K562 (cell line): ENCODE measurements around the gene RSPH6A. TPM values are rescaled to one million over a fixed set of nuclear protein-coding genes. Genes with fewer than 3 reads are reported as not detected.

Source experiments
- CSDE1 ChIP-seq, 2 experiments: fragments of 450-650 bp; IDR thresholded peaks; 2 replicates each; pipeline ENCODE4 v1.6.1; 2016; ENCODE audit warnings: mild to moderate bottlenecking in 1 of 2
- DMBX1 ChIP-seq: fragments of 250-450 bp; sonication (Bioruptor Pico); IDR thresholded peaks from 2 replicates; pipeline ENCODE4 v1.8.0; 2022; ENCODE audit warnings: inconsistent platforms, mild to moderate bottlenecking, moderate library complexity, borderline replicate concordance
- EP400 ChIP-seq: fragments of 450-650 bp; IDR thresholded peaks from 2 replicates; pipeline ENCODE4 v1.6.1; 2017; ENCODE audit warnings: antibody characterized with exemption, mild to moderate bottlenecking, moderate library complexity
- HDGF ChIP-seq: fragments of 450-650 bp; IDR thresholded peaks from 2 replicates; pipeline ENCODE4 v1.6.1; 2016
- IRF1 ChIP-seq: sonication (generic); formaldehyde crosslinking; IDR thresholded peaks from 2 replicates; pipeline ENCODE4 v1.8.0; 2022; ENCODE audit warnings: missing genetic modification reagents, mild to moderate bottlenecking, borderline replicate concordance
- KAT2B ChIP-seq: IDR thresholded peaks from one replicate; pipeline ENCODE4 v1.6.1; 2012; ENCODE audit warnings: low read depth, mild to moderate bottlenecking, control low read depth, inconsistent platforms, low read length, moderate library complexity
- MEF2A ChIP-seq: IDR thresholded peaks from 2 replicates; pipeline ENCODE4 v1.6.1; 2011; ENCODE audit warnings: low read depth, mild to moderate bottlenecking, low read length, moderate library complexity; ENCODE audit not compliant: control insufficient read depth
- NCOA6 ChIP-seq: fragments of 450-650 bp; IDR thresholded peaks from 2 replicates; pipeline ENCODE4 v1.6.1; 2017; ENCODE audit warnings: mild to moderate bottlenecking
- PATZ1 ChIP-seq: fragments of 250-450 bp; sonication (Bioruptor Pico); IDR thresholded peaks from 2 replicates; pipeline ENCODE4 v1.5.0; 2020; ENCODE audit warnings: mild to moderate bottlenecking, borderline replicate concordance
- SAP30 ChIP-seq: fragments of 200-600 bp; sonication (generic); IDR thresholded peaks from 2 replicates; pipeline ENCODE4 v1.6.1; 2012; ENCODE audit warnings: borderline replicate concordance, low read depth, mild to moderate bottlenecking, moderate library complexity, low read length, control low read depth, inconsistent platforms; ENCODE audit not compliant: insufficient read depth, poor library complexity, severe bottlenecking
- SMAD4 ChIP-seq: fragments of 250-450 bp; sonication (Bioruptor Pico); conservative IDR thresholded peaks from 2 replicates; pipeline ENCODE4 v1.8.0; 2021; ENCODE audit warnings: inconsistent platforms, mild to moderate bottlenecking, moderate library complexity
- TCFL5 ChIP-seq: fragments of 250-450 bp; sonication (Bioruptor Pico); conservative IDR thresholded peaks from 2 replicates; pipeline ENCODE4 v1.6.1; 2021; ENCODE audit warnings: mild to moderate bottlenecking, moderate library complexity, matching md5 sums
- TFAM ChIP-seq: fragments of 250-450 bp; sonication (Bioruptor Pico); conservative IDR thresholded peaks from 2 replicates; pipeline ENCODE4 v1.5.0; 2021; ENCODE audit warnings: mild to moderate bottlenecking, moderate library complexity
- USF1 ChIP-seq: sonication (generic); formaldehyde crosslinking; IDR thresholded peaks from 2 replicates; pipeline ENCODE4 v1.9.0; 2022; ENCODE audit warnings: mild to moderate bottlenecking, missing genetic modification reagents
- ZNF197 ChIP-seq: fragments of 200-800 bp; sonication (Bioruptor generic); IDR thresholded peaks from 2 replicates; pipeline ENCODE4 v1.6.1; 2016; ENCODE audit warnings: low read depth, missing genetic modification characterization, missing compliant biosample characterization
- ZNF239 ChIP-seq: fragments of 250-450 bp; sonication (Bioruptor Pico); IDR thresholded peaks from 2 replicates; pipeline ENCODE4 v1.4.0; 2020; ENCODE audit warnings: mild to moderate bottlenecking
- ZNF780A ChIP-seq: fragments of 250-450 bp; sonication (Bioruptor Pico); IDR thresholded peaks from 2 replicates; pipeline ENCODE4 v1.5.0; 2021; ENCODE audit warnings: mild to moderate bottlenecking
- polyA plus RNA-seq, 8 experiments: library from polyadenylated mRNA; depleted of rRNA in 4 of 8; stranded (reverse) in 5 of 8; unstranded in 3 of 8; fragments of >200 nt; fragmentation: Nextera tagmentation in 2 of 8; fragmentation: Illumina TruSeq in 1 of 8; extraction: Ambion mirVana in 2 of 8; extraction: Trizol in 1 of 8; gene quantifications; 2 replicates each; pipeline versions ENCODE4 v1.2.1 to v1.2.3, GENCODE V29; 2011 to 2014; ENCODE audit warnings: inconsistent platforms in 1 of 8, missing spikeins in 1 of 8
- total RNA-seq, 7 experiments: library from RNA; depleted of rRNA in 6 of 7; stranded (reverse); fragments of >200 nt in 6 of 7; fragmentation: Illumina TruSeq in 2 of 7; extraction: Trizol in 2 of 7; gene quantifications; 2 replicates each; pipeline versions ENCODE4 v1.2.1 to v1.2.3, GENCODE V29; 2011 to 2021; ENCODE audit warnings: low replicate concordance in 1 of 7
- TF ChIP-seq, protein P1 (sequence below), 2 experiments: fragments of 250-450 bp in 1 of 2; fragments of 450-650 bp in 1 of 2; sonication (Bioruptor Pico) in 1 of 2; IDR thresholded peaks; 2 replicates each; pipeline versions ENCODE4 v1.6.1 to v1.8.0; 2016 to 2021; ENCODE audit warnings: mild to moderate bottlenecking in 2 of 2, moderate library complexity in 2 of 2, missing compliant biosample characterization in 1 of 2, missing genetic modification characterization in 1 of 2
- TF ChIP-seq, protein P2 (sequence below): fragments of 450-650 bp; IDR thresholded peaks from 2 replicates; pipeline ENCODE4 v1.6.1; 2016; ENCODE audit warnings: missing biosample characterization, missing genetic modification characterization
- TF ChIP-seq, protein P3 (sequence below): sonication (generic); formaldehyde crosslinking; IDR thresholded peaks from 2 replicates; pipeline ENCODE4 v1.8.1; 2023; ENCODE audit warnings: mild to moderate bottlenecking, missing genetic modification reagents

Gene RSPH6A
- total and polyA plus RNA-seq, 9 of the 15 experiments (the other 6 are each of a cell fraction or from before 2014, with no cell fraction given) = 0.03 to 0.15 (median 0.07) TPM; not detected in 5

DNA sequence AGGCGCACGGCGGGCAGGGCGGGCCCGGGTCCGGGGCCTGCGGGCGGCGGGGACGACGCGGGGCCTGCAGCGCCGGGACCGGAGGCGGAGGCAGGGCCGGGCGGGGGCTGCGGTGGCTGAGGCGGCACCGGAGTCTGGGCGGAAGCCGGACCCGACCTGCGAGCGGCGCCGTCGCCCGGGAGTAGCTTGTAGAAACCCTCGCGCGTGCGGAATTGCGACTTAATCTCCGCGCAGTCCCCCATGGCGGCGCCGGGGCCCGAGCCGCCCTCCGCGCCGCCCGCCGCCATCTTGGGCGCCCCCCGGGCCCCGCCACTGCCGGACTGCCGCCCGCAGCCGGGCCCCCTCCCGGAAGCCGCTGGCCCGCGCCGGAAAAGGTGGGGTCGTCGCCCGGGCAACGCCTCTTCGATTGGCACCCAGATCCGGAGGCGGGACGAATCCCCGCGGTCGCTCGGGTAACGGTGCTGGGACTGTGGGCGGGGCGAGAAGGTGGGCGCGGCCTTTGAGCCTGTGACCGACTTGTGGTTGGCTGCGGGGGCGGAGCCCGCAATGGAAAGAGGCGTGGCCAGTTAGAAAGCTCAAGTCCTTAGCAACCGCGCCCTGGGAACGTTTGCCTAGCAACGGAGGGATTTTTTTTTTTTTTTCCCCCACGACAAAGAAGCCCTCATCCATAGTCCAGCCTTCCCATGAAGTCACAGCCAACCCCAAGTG lies 22.5 kb downstream of the RSPH6A start, which contains the start of gene DMWD (continued):
- TF ChIP-seq SAP30 = peak; percentile 61
- no peak for TF ChIP-seq EP400
- no peak for TF ChIP-seq ZNF780A (CRISPR knock-in tag)
- peak in 1 of 2 experiments; percentile 98; a peak in 2 of 4 replicates for TF ChIP-seq CSDE1 (IDR thresholded peaks at IDR 0.05)
- TF ChIP-seq PATZ1 = no peak
- no peak for TF ChIP-seq ZNF239 (CRISPR knock-in tag)
- TF ChIP-seq, protein P1, sequence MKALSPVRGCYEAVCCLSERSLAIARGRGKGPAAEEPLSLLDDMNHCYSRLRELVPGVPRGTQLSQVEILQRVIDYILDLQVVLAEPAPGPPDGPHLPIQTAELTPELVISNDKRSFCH (CRISPR knock-in tag; IDR thresholded peaks at IDR 0.05) = no peak
- TF ChIP-seq, protein P1 (tag; IDR thresholded peaks at IDR 0.05) = no peak
- TF ChIP-seq, protein P2, sequence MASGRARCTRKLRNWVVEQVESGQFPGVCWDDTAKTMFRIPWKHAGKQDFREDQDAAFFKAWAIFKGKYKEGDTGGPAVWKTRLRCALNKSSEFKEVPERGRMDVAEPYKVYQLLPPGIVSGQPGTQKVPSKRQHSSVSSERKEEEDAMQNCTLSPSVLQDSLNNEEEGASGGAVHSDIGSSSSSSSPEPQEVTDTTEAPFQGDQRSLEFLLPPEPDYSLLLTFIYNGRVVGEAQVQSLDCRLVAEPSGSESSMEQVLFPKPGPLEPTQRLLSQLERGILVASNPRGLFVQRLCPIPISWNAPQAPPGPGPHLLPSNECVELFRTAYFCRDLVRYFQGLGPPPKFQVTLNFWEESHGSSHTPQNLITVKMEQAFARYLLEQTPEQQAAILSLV = no peak
- no peak for TF ChIP-seq HDGF
- TF ChIP-seq, protein P3, sequence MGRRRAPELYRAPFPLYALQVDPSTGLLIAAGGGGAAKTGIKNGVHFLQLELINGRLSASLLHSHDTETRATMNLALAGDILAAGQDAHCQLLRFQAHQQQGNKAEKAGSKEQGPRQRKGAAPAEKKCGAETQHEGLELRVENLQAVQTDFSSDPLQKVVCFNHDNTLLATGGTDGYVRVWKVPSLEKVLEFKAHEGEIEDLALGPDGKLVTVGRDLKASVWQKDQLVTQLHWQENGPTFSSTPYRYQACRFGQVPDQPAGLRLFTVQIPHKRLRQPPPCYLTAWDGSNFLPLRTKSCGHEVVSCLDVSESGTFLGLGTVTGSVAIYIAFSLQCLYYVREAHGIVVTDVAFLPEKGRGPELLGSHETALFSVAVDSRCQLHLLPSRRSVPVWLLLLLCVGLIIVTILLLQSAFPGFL (CRISPR knock-in tag) = no peak
- TF ChIP-seq DMBX1 (CRISPR knock-in tag) = no peak
- TF ChIP-seq TFAM = no peak
- no peak for TF ChIP-seq TCFL5 (CRISPR knock-in tag)
- no peak for TF ChIP-seq MEF2A
- TF ChIP-seq KAT2B = no peak
- TF ChIP-seq NCOA6 = no peak
- no peak for TF ChIP-seq ZNF197 (CRISPR knock-in tag)
- TF ChIP-seq USF1 (CRISPR knock-in tag) = no peak; the same call in 1 of the 2 replicates
- no peak for TF ChIP-seq IRF1 (CRISPR knock-in tag)
- peak; percentile 86 for TF ChIP-seq SMAD4 (CRISPR knock-in tag)
